ENCODE results near the gene GLDN.

- no peak for TF ChIP-seq TAF1 (IDR thresholded peaks at IDR 0.05; ENCODE audit: borderline replicate concordance, low read depth, low read length)
- TF ChIP-seq POLR2A (IDR thresholded peaks at IDR 0.05; ENCODE audit: low read depth, low read length), result no peak
- TF ChIP-seq POLR2AphosphoS5 (IDR thresholded peaks at IDR 0.05; ENCODE audit: low read depth, low read length), result no peak
Measured at GRCh38 chr15:51444807-51445206, 103.4 kb downstream of the GLDN start.
